HCT116 (cell line): Measurements from ENCODE around the gene GLRX.

Source experiments
- CEBPB ChIP-seq: IDR thresholded peaks from 2 replicates; pipeline ENCODE4 v1.6.1; 2012; ENCODE audit warnings: low read depth
- CTCF ChIP-seq, 3 experiments: fragments of 200-600 bp in 1 of 3; sonication (generic) in 1 of 3; IDR thresholded peaks in 2 of 3; conservative IDR thresholded peaks in 1 of 3; 2 replicates each; pipeline ENCODE4 v1.5.1; 2012 to 2017; ENCODE audit warnings: low read depth in 2 of 3, low read length in 2 of 3, antibody characterized with exemption in 1 of 3, borderline replicate concordance in 1 of 3, control low read depth in 1 of 3, mild to moderate bottlenecking in 1 of 3, mixed read lengths in 1 of 3, mixed run types in 1 of 3, moderate library complexity in 1 of 3; ENCODE audit not compliant: insufficient read depth in 1 of 3
- EGR1 ChIP-seq: IDR thresholded peaks from 2 replicates; pipeline ENCODE4 v1.6.1; 2012; ENCODE audit warnings: low read depth
- EZH2 ChIP-seq: fragments of 200-600 bp; sonication (generic); IDR thresholded peaks from 2 replicates; pipeline ENCODE4 v1.6.1; 2017; ENCODE audit warnings: antibody characterized with exemption, mixed run types
- FOSL1 ChIP-seq: IDR thresholded peaks from 2 replicates; pipeline ENCODE4 v1.6.1; 2012; ENCODE audit warnings: low read depth
- JUND ChIP-seq: IDR thresholded peaks from 2 replicates; pipeline ENCODE4 v1.6.1; 2012
- RAD21 ChIP-seq: IDR thresholded peaks from 2 replicates; pipeline ENCODE4 v1.6.1; 2012; ENCODE audit warnings: low read depth, mild to moderate bottlenecking
- REST ChIP-seq: IDR thresholded peaks from 2 replicates; pipeline ENCODE4 v1.6.1; 2012; ENCODE audit warnings: low read depth
- YY1 ChIP-seq: IDR thresholded peaks from 2 replicates; pipeline ENCODE4 v1.6.1; 2011; ENCODE audit warnings: low read length, low read depth, moderate library complexity, mild to moderate bottlenecking; ENCODE audit not compliant: insufficient replicate concordance; ENCODE audit errors: extremely low read depth
- TF ChIP-seq, protein P1 (sequence below): IDR thresholded peaks from 2 replicates; pipeline ENCODE4 v1.6.1; 2011; ENCODE audit warnings: mild to moderate bottlenecking, low read length, moderate library complexity; ENCODE audit not compliant: insufficient replicate concordance; ENCODE audit errors: extremely low read depth

- TF ChIP-seq, protein P1, sequence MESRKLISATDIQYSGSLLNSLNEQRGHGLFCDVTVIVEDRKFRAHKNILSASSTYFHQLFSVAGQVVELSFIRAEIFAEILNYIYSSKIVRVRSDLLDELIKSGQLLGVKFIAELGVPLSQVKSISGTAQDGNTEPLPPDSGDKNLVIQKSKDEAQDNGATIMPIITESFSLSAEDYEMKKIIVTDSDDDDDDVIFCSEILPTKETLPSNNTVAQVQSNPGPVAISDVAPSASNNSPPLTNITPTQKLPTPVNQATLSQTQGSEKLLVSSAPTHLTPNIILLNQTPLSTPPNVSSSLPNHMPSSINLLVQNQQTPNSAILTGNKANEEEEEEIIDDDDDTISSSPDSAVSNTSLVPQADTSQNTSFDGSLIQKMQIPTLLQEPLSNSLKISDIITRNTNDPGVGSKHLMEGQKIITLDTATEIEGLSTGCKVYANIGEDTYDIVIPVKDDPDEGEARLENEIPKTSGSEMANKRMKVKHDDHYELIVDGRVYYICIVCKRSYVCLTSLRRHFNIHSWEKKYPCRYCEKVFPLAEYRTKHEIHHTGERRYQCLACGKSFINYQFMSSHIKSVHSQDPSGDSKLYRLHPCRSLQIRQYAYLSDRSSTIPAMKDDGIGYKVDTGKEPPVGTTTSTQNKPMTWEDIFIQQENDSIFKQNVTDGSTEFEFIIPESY: no peak
- TF ChIP-seq CTCF (IDR thresholded peaks at IDR 0.05 in 2 of 3, conservative IDR thresholded peaks at IDR 0.05 in 1 of 3; ENCODE audit: borderline replicate concordance in 1 of 3, insufficient read depth in 1 of 3, low read depth in 2 of 3, low read length in 2 of 3): no peak
- TF ChIP-seq EZH2: no peak
- no peak for TF ChIP-seq FOSL1
- TF ChIP-seq REST: no peak
- no peak for TF ChIP-seq RAD21
- no peak for TF ChIP-seq CEBPB
- no peak for TF ChIP-seq EGR1
- TF ChIP-seq YY1: no peak
- no peak for TF ChIP-seq JUND
These were observed 5.3 kb upstream of the GLRX start for GRCh38 chr5:95827892-95828246.
